ENCODE results near the gene DMBX1. TPM values are rescaled to one million over a fixed set of nuclear protein-coding genes. Genes with fewer than 3 reads are reported as not detected.

The DMBX1 gene
- total and polyA plus RNA-seq, 2 donors (not counting 1 experiment from before 2014, with no cell fraction given): not detected

GRCh38 chr1:46496505-46496904 is 6.9 kb downstream of the DMBX1 start:
- no peak for DNase-seq
- no peak overlapping the region for H2AFZ ChIP-seq (ENCODE audit: insufficient read depth, low read depth, low read length, poor library complexity, severe bottlenecking)
- no peaks in the 10 kb centered on the region for H3K9me3 ChIP-seq (ENCODE audit: control extremely low read depth in 1 of 3, control insufficient read depth in 2 of 3, insufficient read depth in 1 of 3, low read length in 2 of 3)
- no peaks in the 10 kb centered on the region for H3K36me3 ChIP-seq (replicated peaks in 1 of 2; ENCODE audit: control extremely low read depth in 1 of 2, control insufficient read depth in 1 of 2, extremely low read depth in 1 of 2, insufficient read depth in 2 of 2, low read length in 1 of 2)
- no peak overlapping the region for H3K4me2 ChIP-seq (replicated peaks; ENCODE audit: low read depth, low read length, poor library complexity, severe bottlenecking)
- ATAC-seq (ENCODE audit: low read depth): no peak
- Mint-ChIP-seq H3K9me3 (ENCODE audit: insufficient read depth) (no peaks in the 10 kb centered on the region), H3K27ac (no peak overlapping the region), H3K27me3 (peaks cover 52% of the 10 kb centered on the region), H3K4me3 (no peak overlapping the region), H3K4me1 (no peaks in the 10 kb centered on the region)
- TF ChIP-seq, protein P1, sequence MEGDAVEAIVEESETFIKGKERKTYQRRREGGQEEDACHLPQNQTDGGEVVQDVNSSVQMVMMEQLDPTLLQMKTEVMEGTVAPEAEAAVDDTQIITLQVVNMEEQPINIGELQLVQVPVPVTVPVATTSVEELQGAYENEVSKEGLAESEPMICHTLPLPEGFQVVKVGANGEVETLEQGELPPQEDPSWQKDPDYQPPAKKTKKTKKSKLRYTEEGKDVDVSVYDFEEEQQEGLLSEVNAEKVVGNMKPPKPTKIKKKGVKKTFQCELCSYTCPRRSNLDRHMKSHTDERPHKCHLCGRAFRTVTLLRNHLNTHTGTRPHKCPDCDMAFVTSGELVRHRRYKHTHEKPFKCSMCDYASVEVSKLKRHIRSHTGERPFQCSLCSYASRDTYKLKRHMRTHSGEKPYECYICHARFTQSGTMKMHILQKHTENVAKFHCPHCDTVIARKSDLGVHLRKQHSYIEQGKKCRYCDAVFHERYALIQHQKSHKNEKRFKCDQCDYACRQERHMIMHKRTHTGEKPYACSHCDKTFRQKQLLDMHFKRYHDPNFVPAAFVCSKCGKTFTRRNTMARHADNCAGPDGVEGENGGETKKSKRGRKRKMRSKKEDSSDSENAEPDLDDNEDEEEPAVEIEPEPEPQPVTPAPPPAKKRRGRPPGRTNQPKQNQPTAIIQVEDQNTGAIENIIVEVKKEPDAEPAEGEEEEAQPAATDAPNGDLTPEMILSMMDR (IDR thresholded peaks at IDR 0.05): no peak
- no peak for TF ChIP-seq EZH2 (IDR thresholded peaks at IDR 0.05; ENCODE audit: borderline replicate concordance, insufficient read depth, low read depth, low read length, poor library complexity, severe bottlenecking)
- H3K79me2 ChIP-seq (ENCODE audit: control insufficient read depth, insufficient read depth, low read length): no peaks in the 10 kb centered on the region
- H3K4me3 ChIP-seq (ENCODE audit: control extremely low read depth in 1 of 5, extremely low read depth in 1 of 5, insufficient read depth in 1 of 5, low read depth in 2 of 5, low read length in 4 of 5): no peak overlapping the region
- no peaks in the 10 kb centered on the region for H3K4me1 ChIP-seq (ENCODE audit: control insufficient read depth in 2 of 2, insufficient read depth in 2 of 2, low read length in 2 of 2)
- no peak overlapping the region for H3K27ac ChIP-seq (ENCODE audit: low read length in 2 of 2)
- 77% methylated on average over 5 of the region's 6 CpGs for WGBS (ENCODE audit: insufficient coverage)
- intact Hi-C loops (cut with micrococcal nuclease): no loop called here
- no peak overlapping the region for H3K9ac ChIP-seq (ENCODE audit: low read length)
- peaks cover 0 to 37% (median 10%) of the 10 kb centered on the region in 4 experiments for H3K27me3 ChIP-seq (replicated peaks in 1 of 4; ENCODE audit: control extremely low read depth in 1 of 4, control insufficient read depth in 3 of 4, insufficient read depth in 4 of 4, low read length in 3 of 4)
- H4K20me1 ChIP-seq (ENCODE audit: control insufficient read depth, insufficient read depth, low read length, poor library complexity, severe bottlenecking): no peaks in the 10 kb centered on the region
- ChIA-PET POLR2A (no interaction called here), CTCF (no interaction called here)

DNA sequence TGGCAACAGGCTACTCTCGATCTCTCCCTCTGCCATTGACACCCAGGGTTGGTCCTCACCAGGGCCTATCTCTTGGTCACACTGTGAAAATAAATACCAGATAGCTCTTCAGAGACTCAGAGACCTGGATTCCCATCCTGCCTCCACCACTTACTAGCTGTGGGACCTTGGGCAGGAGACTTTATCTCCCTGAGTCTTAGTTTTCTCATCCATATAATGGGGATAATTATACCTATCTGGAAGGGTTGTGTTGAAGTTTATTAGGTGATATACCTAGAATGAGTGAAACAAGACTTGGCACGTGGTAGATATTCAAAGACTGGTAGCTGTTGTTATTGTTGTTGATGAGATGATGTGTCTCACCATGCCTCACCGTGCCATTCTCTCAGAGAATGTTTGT is 7.4 kb downstream of the DMBX1 start:
- no peaks in the 10 kb centered on the region for H4K20me1 ChIP-seq (ENCODE audit: control insufficient read depth, insufficient read depth, low read length, poor library complexity, severe bottlenecking)
- Mint-ChIP-seq H3K9me3 (ENCODE audit: insufficient read depth) (no peaks in the 10 kb centered on the region), H3K4me3 (no peak overlapping the region), H3K27me3 (peaks cover 50% of the 10 kb centered on the region), H3K27ac (no peak overlapping the region), H3K4me1 (no peaks in the 10 kb centered on the region)
- WGBS (ENCODE audit: insufficient coverage): 83% methylated on average over 1 of the region's 3 CpGs
- no peak overlapping the region for H3K27ac ChIP-seq (ENCODE audit: low read length in 2 of 2)
- intact Hi-C loops (cut with micrococcal nuclease): no loop called here
- TF ChIP-seq, protein P1 (IDR thresholded peaks at IDR 0.05): no peak
- TF ChIP-seq EZH2 (IDR thresholded peaks at IDR 0.05; ENCODE audit: borderline replicate concordance, insufficient read depth, low read depth, low read length, poor library complexity, severe bottlenecking): no peak
- ATAC-seq (ENCODE audit: low read depth) (no peak), DNase-seq (no peak)
- ChIA-PET POLR2A (no interaction called here), CTCF (no interaction called here)
- H3K27me3 ChIP-seq (replicated peaks in 1 of 4; ENCODE audit: control extremely low read depth in 1 of 4, control insufficient read depth in 3 of 4, insufficient read depth in 4 of 4, low read length in 3 of 4): peaks cover 0 to 31% (median 8%) of the 10 kb centered on the region in 4 experiments
- H3K36me3 ChIP-seq (replicated peaks in 1 of 2; ENCODE audit: control extremely low read depth in 1 of 2, control insufficient read depth in 1 of 2, extremely low read depth in 1 of 2, insufficient read depth in 2 of 2, low read length in 1 of 2): no peaks in the 10 kb centered on the region
- no peaks in the 10 kb centered on the region for H3K9me3 ChIP-seq (ENCODE audit: control extremely low read depth in 1 of 3, control insufficient read depth in 2 of 3, insufficient read depth in 1 of 3, low read length in 2 of 3)
- H3K4me1 ChIP-seq (ENCODE audit: control insufficient read depth in 2 of 2, insufficient read depth in 2 of 2, low read length in 2 of 2): no peaks in the 10 kb centered on the region
- H3K9ac ChIP-seq (ENCODE audit: low read length): no peak overlapping the region
- no peaks in the 10 kb centered on the region for H3K79me2 ChIP-seq (ENCODE audit: control insufficient read depth, insufficient read depth, low read length)
- H3K4me3 ChIP-seq (ENCODE audit: control extremely low read depth in 1 of 5, extremely low read depth in 1 of 5, insufficient read depth in 1 of 5, low read depth in 2 of 5, low read length in 4 of 5): no peak overlapping the region
- H3K4me2 ChIP-seq (replicated peaks; ENCODE audit: low read depth, low read length, poor library complexity, severe bottlenecking): no peak overlapping the region
- no peak overlapping the region for H2AFZ ChIP-seq (ENCODE audit: insufficient read depth, low read depth, low read length, poor library complexity, severe bottlenecking)
